Measurements from ENCODE around the gene VSX1.

Gene VSX1

GRCh38 chr20:25037288-25038102 lies 44.4 kb downstream of the VSX1 start:
- DNase-seq (ENCODE audit: low spot score), result no peak

DNA sequence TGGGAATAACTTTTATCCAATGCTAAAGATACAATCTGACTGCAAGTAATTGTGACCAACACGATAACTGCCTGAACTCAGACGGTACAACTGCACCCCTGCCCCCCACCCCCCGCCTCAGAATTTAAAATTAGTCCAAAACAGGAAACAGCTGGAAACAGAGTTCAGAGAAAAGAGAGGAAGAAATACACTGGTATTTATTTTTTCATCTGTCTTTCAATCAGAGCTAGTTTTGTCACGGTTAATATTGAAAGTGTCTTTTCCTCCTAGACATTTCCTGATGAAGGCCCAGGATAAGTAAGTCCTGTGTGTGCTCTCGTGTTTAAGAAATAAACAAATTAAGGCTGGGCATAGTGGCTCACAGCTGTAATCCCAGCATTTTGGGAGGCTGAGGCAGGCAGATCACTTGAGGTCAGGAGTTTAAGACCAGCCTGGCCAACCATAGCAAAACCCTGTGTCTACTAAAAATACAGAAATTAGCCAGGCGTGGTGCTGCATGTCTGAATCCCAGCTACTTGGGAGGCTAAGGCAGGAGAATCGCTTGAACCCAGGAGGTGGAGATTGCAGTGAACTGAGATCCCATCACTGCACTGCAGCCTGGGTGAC lies 45.5 kb downstream of the VSX1 start:
- in situ Hi-C loops (cut with MboI; ENCODE audit: low pct_unique_long_range_greater_than_20kb, low sequenced_read_pairs, unreplicated experiment), result no loop called here
- no peak for TF ChIP-seq CTCF (IDR thresholded peaks at IDR 0.05; ENCODE audit: extremely low read depth, insufficient read depth, missing control alignments)
- no peak for DNase-seq (ENCODE audit: low spot score)

More at GRCh38 chr20:25037288-25038102, 44.4 kb downstream of the VSX1 start:
- TF ChIP-seq CTCF (IDR thresholded peaks at IDR 0.05; ENCODE audit: extremely low read depth, insufficient read depth, missing control alignments), result no peak
- in situ Hi-C loops (cut with MboI; ENCODE audit: low pct_unique_long_range_greater_than_20kb, low sequenced_read_pairs, unreplicated experiment), result no loop called here

GRCh38 chr20:25035921-25036320 lies 46.0 kb downstream of the VSX1 start:
- in situ Hi-C loops (cut with MboI; ENCODE audit: low pct_unique_long_range_greater_than_20kb, low sequenced_read_pairs, unreplicated experiment), result no loop called here
- no peak for TF ChIP-seq CTCF (IDR thresholded peaks at IDR 0.05; ENCODE audit: extremely low read depth, insufficient read depth, missing control alignments)
- DNase-seq (ENCODE audit: low spot score), result no peak

- no peak for TF ChIP-seq CTCF (IDR thresholded peaks at IDR 0.05; ENCODE audit: extremely low read depth, insufficient read depth, missing control alignments)
- in situ Hi-C loops (cut with MboI; ENCODE audit: low pct_unique_long_range_greater_than_20kb, low sequenced_read_pairs, unreplicated experiment), result no loop called here
- DNase-seq (ENCODE audit: low spot score), result no peak
These were observed 48.0 kb downstream of the VSX1 start for GRCh38 chr20:25033924-25034300.

DNA sequence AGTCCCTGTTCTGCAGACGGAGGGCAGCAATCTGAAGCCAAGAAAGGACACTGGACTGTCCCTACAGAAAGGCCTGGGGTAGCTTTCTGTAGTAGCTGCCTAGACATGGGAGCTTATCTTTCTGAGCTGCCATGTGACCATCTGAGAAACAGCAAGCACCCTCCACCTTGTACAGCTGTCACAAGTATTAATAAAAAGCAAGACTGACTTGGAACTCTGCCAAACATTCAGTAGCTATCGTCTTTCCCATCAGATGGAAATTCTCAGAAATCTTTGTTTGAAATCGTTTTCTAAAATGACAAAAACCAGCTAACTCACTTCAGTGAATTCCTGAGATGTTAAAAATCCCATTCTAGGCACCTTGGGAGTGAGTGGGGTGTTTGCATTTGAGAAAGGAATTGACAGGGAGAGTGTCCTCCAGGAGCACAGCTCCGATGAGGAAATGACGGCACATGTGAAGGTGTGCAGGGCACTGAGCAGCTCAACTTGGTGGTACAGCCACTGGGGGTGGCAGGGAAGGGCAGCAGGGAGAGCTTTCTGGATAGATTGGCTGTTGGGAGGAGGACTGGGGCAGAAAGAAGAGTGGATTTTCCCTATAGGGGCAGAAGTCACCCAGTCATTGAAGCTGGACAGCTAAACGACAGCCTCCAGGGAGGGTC lies 48.5 kb downstream of the VSX1 start:
- in situ Hi-C loops (cut with MboI; ENCODE audit: low pct_unique_long_range_greater_than_20kb, low sequenced_read_pairs, unreplicated experiment), result no loop called here
- no peak for TF ChIP-seq CTCF (IDR thresholded peaks at IDR 0.05; ENCODE audit: extremely low read depth, insufficient read depth, missing control alignments)
- DNase-seq (ENCODE audit: low spot score), result no peak

GRCh38 chr20:25032478-25033264 lies 49.3 kb downstream of the VSX1 start:
- TF ChIP-seq CTCF (IDR thresholded peaks at IDR 0.05; ENCODE audit: extremely low read depth, insufficient read depth, missing control alignments), result no peak
- no peak for DNase-seq (ENCODE audit: low spot score)
- in situ Hi-C loops (cut with MboI; ENCODE audit: low pct_unique_long_range_greater_than_20kb, low sequenced_read_pairs, unreplicated experiment), result no loop called here
